Skeletal muscle tissue (tissue), 4 donors: Measurements from ENCODE around the gene BMPER. TPM values are rescaled to one million over a fixed set of nuclear protein-coding genes. Genes with fewer than 3 reads are reported as not detected.

ENCODE experiments used
- H3K27ac ChIP-seq: one replicate; pipeline ENCODE4 v1.7.0; 2013; ENCODE audit warnings: mild to moderate bottlenecking, low read depth, low read length, inconsistent platforms
- H3K27me3 ChIP-seq, 3 donors: one replicate each; pipeline ENCODE4 v1.7.0; 2013; ENCODE audit warnings: low read length in 3 of 3; ENCODE audit not compliant: control insufficient read depth in 3 of 3, insufficient read depth in 3 of 3
- H3K36me3 ChIP-seq, 3 donors: one replicate each; pipeline ENCODE4 v1.7.0; 2013; ENCODE audit warnings: low read length in 3 of 3; ENCODE audit not compliant: control insufficient read depth in 3 of 3, insufficient read depth in 3 of 3
- H3K4me1 ChIP-seq, 3 donors: one replicate each; pipeline ENCODE4 v1.7.0; 2013; ENCODE audit warnings: low read length in 3 of 3, mild to moderate bottlenecking in 3 of 3; ENCODE audit not compliant: control insufficient read depth in 3 of 3, insufficient read depth in 3 of 3
- H3K4me3 ChIP-seq, 3 donors: one replicate each; pipeline ENCODE4 v1.7.0; 2013; ENCODE audit warnings: low read length in 3 of 3
- H3K9ac ChIP-seq, 3 donors: one replicate each; pipeline ENCODE4 v1.7.0; 2013; ENCODE audit warnings: low read length in 3 of 3, mild to moderate bottlenecking in 3 of 3, moderate library complexity in 2 of 3, low read depth in 1 of 3
- H3K9me3 ChIP-seq, 3 donors: one replicate each; pipeline ENCODE4 v1.7.0; 2013; ENCODE audit warnings: low read length in 3 of 3; ENCODE audit not compliant: control insufficient read depth in 3 of 3
- total RNA-seq: library from RNA; depleted of rRNA; stranded (reverse); fragments of >200 nt; gene quantifications from one replicate; pipeline ENCODE4 v1.2.3, GENCODE V29; 2014
- donor health status: Osteomylitis.

Gene BMPER
- total RNA-seq, 1 donor from 2014 or later: 9.4 TPM

- Histone ChIP-seq H3K27ac (no peak overlapping the region), H3K36me3 (no peaks in the 10 kb centered on the region), H3K4me1 (no peaks in the 10 kb centered on the region), H3K4me3 (no peak overlapping the region), H3K9me3 (no peaks in the 10 kb centered on the region), H3K27me3 (no peaks in the 10 kb centered on the region), H3K9ac (no peak overlapping the region)
Measured at GRCh38 chr7:34036051-34036920, 130.9 kb downstream of the BMPER start.

- no peaks in the 10 kb centered on the region for H3K36me3 ChIP-seq
- H3K9me3 ChIP-seq: no peaks in the 10 kb centered on the region
- no peaks in the 10 kb centered on the region for H3K27me3 ChIP-seq
- H3K9ac ChIP-seq: no peak overlapping the region
- no peak overlapping the region for H3K27ac ChIP-seq
- no peaks in the 10 kb centered on the region for H3K4me1 ChIP-seq
- H3K4me3 ChIP-seq: no peak overlapping the region
Measured at GRCh38 chr7:34036972-34037792, 131.8 kb downstream of the BMPER start.

- Histone ChIP-seq H3K27me3 (no peaks in the 10 kb centered on the region), H3K36me3 (no peaks in the 10 kb centered on the region), H3K9ac (no peak overlapping the region), H3K4me3 (no peak overlapping the region), H3K27ac (no peak overlapping the region), H3K9me3 (no peaks in the 10 kb centered on the region), H3K4me1 (no peaks in the 10 kb centered on the region)
Measured at GRCh38 chr7:34038816-34039470, 133.6 kb downstream of the BMPER start.

- no peak overlapping the region for H3K4me3 ChIP-seq
- H3K9me3 ChIP-seq: no peaks in the 10 kb centered on the region
- H3K27me3 ChIP-seq: no peaks in the 10 kb centered on the region
- no peak overlapping the region for H3K9ac ChIP-seq
- no peaks in the 10 kb centered on the region for H3K4me1 ChIP-seq
- no peaks in the 10 kb centered on the region for H3K36me3 ChIP-seq
- H3K27ac ChIP-seq: no peak overlapping the region
Measured at GRCh38 chr7:34041707-34042106, 136.4 kb downstream of the BMPER start.

GRCh38 chr7:34042406-34042805 is 137.1 kb downstream of the BMPER start:
- Histone ChIP-seq H3K4me1 (no peaks in the 10 kb centered on the region), H3K27me3 (no peaks in the 10 kb centered on the region), H3K9ac (no peak overlapping the region), H3K4me3 (no peak overlapping the region), H3K27ac (no peak overlapping the region), H3K9me3 (no peaks in the 10 kb centered on the region), H3K36me3 (no peaks in the 10 kb centered on the region)

GRCh38 chr7:34043461-34044305 is 138.3 kb downstream of the BMPER start:
- no peak overlapping the region for H3K9ac ChIP-seq
- H3K4me3 ChIP-seq: no peak overlapping the region
- H3K4me1 ChIP-seq: no peaks in the 10 kb centered on the region
- no peaks in the 10 kb centered on the region for H3K9me3 ChIP-seq
- no peaks in the 10 kb centered on the region for H3K36me3 ChIP-seq
- H3K27me3 ChIP-seq: no peaks in the 10 kb centered on the region
- H3K27ac ChIP-seq: no peak overlapping the region

GRCh38 chr7:34044306-34044643 is 138.9 kb downstream of the BMPER start:
- Histone ChIP-seq H3K27me3 (no peaks in the 10 kb centered on the region), H3K9me3 (no peaks in the 10 kb centered on the region), H3K36me3 (no peaks in the 10 kb centered on the region), H3K9ac (no peak overlapping the region), H3K4me1 (no peaks in the 10 kb centered on the region), H3K4me3 (no peak overlapping the region), H3K27ac (no peak overlapping the region)

- H3K9me3 ChIP-seq: no peaks in the 10 kb centered on the region
Measured at GRCh38 chr7:34044734-34045353, 139.5 kb downstream of the BMPER start.

GRCh38 chr7:34048445-34048844 is 143.1 kb downstream of the BMPER start:
- no peaks in the 10 kb centered on the region for H3K27me3 ChIP-seq
- no peak overlapping the region for H3K4me3 ChIP-seq
- no peaks in the 10 kb centered on the region for H3K4me1 ChIP-seq
- H3K36me3 ChIP-seq: no peaks in the 10 kb centered on the region
- H3K27ac ChIP-seq: no peak overlapping the region
- no peaks in the 10 kb centered on the region for H3K9me3 ChIP-seq
- H3K9ac ChIP-seq: no peak overlapping the region

More at GRCh38 chr7:34044734-34045353, 139.5 kb downstream of the BMPER start:
- no peaks in the 10 kb centered on the region for H3K36me3 ChIP-seq
- no peaks in the 10 kb centered on the region for H3K27me3 ChIP-seq
- no peak overlapping the region for H3K9ac ChIP-seq
- H3K4me1 ChIP-seq: no peaks in the 10 kb centered on the region
- H3K4me3 ChIP-seq: no peak overlapping the region
- H3K27ac ChIP-seq: no peak overlapping the region
